Right lobe of liver (tissue), 4 donors: ENCODE measurements around the gene PTPRN.

Experiments used
- POLR2A ChIP-seq: fragments of 450-650 bp; IDR thresholded peaks from one replicate; pipeline ENCODE4 v1.6.1; 2017; ENCODE audit warnings: antibody characterized with exemption, mild to moderate bottlenecking
- TF ChIP-seq, protein P1 (sequence below), 4 donors: fragments of 200-600 bp in 3 of 4; fragments of 450-650 bp in 1 of 4; IDR thresholded peaks; one replicate each; pipeline versions ENCODE4 v1.5.1 to v1.8.0; 2016 to 2022; ENCODE audit warnings: antibody characterized with exemption in 4 of 4, mild to moderate bottlenecking in 2 of 4
- donor health status: DM: no; HTN: no; CAD: no.
- donor health status: DM: no; HTN: no; CAD: no.
- donor health status: DM: no; HTN: yes; CAD: no.

DNA sequence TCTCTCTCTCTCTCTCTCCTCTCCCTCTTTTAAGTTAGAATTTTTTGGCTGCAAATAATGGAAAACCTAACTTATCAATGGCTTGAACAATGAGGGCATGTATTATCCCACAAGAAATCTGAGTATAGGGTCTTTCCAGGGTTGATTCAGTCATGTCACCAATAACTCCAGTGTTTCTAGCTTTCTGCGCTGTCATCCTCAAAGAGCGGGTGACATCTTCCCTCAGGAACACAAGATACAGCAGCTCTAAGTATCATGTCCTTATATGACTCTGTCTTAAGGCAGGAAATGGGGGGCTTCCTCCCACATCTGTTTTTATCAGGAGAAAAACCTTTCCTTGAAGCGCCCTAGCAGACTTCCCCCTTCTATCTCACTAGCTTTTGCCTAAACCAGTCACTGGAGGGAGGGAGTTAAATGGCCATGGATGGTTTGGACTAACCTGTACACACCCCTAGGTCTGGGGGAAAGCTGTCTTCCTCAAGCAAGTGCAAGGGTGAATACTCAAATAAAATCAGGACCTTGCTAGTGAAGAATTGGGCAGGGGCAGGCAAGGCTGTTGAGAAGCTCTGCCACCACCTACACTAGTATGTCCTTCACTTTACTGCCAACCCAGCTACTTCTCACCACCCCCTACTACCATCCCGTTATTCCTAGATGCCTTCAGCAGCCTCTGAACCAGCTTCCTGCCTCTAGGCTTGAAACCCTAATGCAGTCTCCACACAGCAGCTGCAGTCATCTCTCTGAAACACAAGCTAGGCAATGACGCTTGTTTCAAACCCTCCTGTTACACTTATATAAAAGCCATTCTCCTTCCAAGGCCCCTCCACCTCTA, 48.0 kb downstream of the PTPRN start:
- TF ChIP-seq POLR2A, result no peak
- TF ChIP-seq, protein P1, sequence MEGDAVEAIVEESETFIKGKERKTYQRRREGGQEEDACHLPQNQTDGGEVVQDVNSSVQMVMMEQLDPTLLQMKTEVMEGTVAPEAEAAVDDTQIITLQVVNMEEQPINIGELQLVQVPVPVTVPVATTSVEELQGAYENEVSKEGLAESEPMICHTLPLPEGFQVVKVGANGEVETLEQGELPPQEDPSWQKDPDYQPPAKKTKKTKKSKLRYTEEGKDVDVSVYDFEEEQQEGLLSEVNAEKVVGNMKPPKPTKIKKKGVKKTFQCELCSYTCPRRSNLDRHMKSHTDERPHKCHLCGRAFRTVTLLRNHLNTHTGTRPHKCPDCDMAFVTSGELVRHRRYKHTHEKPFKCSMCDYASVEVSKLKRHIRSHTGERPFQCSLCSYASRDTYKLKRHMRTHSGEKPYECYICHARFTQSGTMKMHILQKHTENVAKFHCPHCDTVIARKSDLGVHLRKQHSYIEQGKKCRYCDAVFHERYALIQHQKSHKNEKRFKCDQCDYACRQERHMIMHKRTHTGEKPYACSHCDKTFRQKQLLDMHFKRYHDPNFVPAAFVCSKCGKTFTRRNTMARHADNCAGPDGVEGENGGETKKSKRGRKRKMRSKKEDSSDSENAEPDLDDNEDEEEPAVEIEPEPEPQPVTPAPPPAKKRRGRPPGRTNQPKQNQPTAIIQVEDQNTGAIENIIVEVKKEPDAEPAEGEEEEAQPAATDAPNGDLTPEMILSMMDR (IDR thresholded peaks at IDR 0.05), result no peak
